H1 (cell line): Measurements from ENCODE around the gene CD300H. TPM values are rescaled to one million over a fixed set of nuclear protein-coding genes. Genes with fewer than 3 reads are reported as not detected.

ENCODE experiments used
- CTCF ChIA-PET: fragments of 300-600 bp; sonication (Branson Sonifier 250); formaldehyde crosslinking; loops from one replicate; lab custom pipeline; 2021; ENCODE audit not compliant: partially characterized antibody; lab: Charles Lee
- POLR2A ChIA-PET: fragments of 300-600 bp; sonication (Branson Sonifier 250); formaldehyde crosslinking; loops from one replicate; lab custom pipeline; 2021; ENCODE audit warnings: inconsistent platforms; ENCODE audit not compliant: partially characterized antibody; lab: Charles Lee
- DNase-seq, 2 experiments: peaks; one replicate each; pipeline versions ENCODE4 v3.0.0 to v3.0.0-alpha.2; 2010 to 2022; ENCODE audit warnings: low spot score in 2 of 2, low read depth in 1 of 2, mixed read lengths in 1 of 2
- FAIRE-seq: peaks from 2 replicates; lab custom pipeline; 2011; peaks lifted over from hg19 to GRCh38; lab: Jason Lieb, UNC
- H2AFZ ChIP-seq: 2 replicates; pipeline ENCODE4 v1.8.1; 2012; ENCODE audit warnings: low read length, inconsistent platforms
- H2AK5ac ChIP-seq: 2 replicates; pipeline ENCODE4 v1.6.1; 2013; ENCODE audit warnings: low read depth, low read length
- H2BK120ac ChIP-seq: replicated peaks from 2 replicates; pipeline ENCODE3; 2013; ENCODE audit warnings: low read depth, low read length, inconsistent platforms
- H2BK12ac ChIP-seq: 2 replicates; pipeline ENCODE4 v1.6.1; 2013; ENCODE audit warnings: low read depth, low read length
- H2BK15ac ChIP-seq: 2 replicates; pipeline ENCODE4 v1.6.1; 2013; ENCODE audit warnings: low read length
- H2BK20ac ChIP-seq: 2 replicates; pipeline ENCODE4 v1.6.1; 2013; ENCODE audit warnings: low read length
- H2BK5ac ChIP-seq: 2 replicates; pipeline ENCODE4 v1.6.1; 2013; ENCODE audit warnings: low read depth, low read length
- H3K14ac ChIP-seq: 2 replicates; pipeline ENCODE4 v1.6.1; 2013; ENCODE audit warnings: inconsistent platforms; ENCODE audit not compliant: insufficient read length
- H3K18ac ChIP-seq: 2 replicates; pipeline ENCODE4 v1.6.1; 2013; ENCODE audit warnings: low read length; ENCODE audit errors: extremely low read depth
- H3K23ac ChIP-seq: 2 replicates; pipeline ENCODE4 v1.6.1; 2013; ENCODE audit warnings: inconsistent platforms; ENCODE audit not compliant: insufficient read length
- H3K23me2 ChIP-seq: 2 replicates; pipeline ENCODE4 v1.6.1; 2013; ENCODE audit warnings: low read depth, low read length
- H3K27ac ChIP-seq: 2 replicates; pipeline ENCODE4 v1.6.1; 2011; ENCODE audit warnings: low read depth, low read length, inconsistent platforms
- H3K27me3 ChIP-seq, 4 experiments: replicated peaks in 1 of 4; 1 replicate in 1 of 4; 2 replicates in 3 of 4; pipeline versions ENCODE4 v1.6.1 to v1.8.1; 2011 to 2013; ENCODE audit warnings: low read length in 3 of 4, mild to moderate bottlenecking in 3 of 4, inconsistent platforms in 2 of 4, mixed read lengths in 2 of 4, moderate library complexity in 1 of 4; ENCODE audit not compliant: control insufficient read depth in 3 of 4, insufficient read depth in 3 of 4; ENCODE audit errors: extremely low read depth in 1 of 4
- H3K36me3 ChIP-seq, 4 experiments: 2 replicates each; pipeline versions ENCODE4 v1.6.1 to v1.8.1; 2011 to 2013; ENCODE audit warnings: mild to moderate bottlenecking in 4 of 4, low read length in 3 of 4, moderate library complexity in 2 of 4, control low read depth in 1 of 4, inconsistent platforms in 1 of 4; ENCODE audit not compliant: insufficient read depth in 4 of 4, control insufficient read depth in 2 of 4
- H3K4ac ChIP-seq: replicated peaks from 2 replicates; pipeline ENCODE3; 2013; ENCODE audit warnings: low read length, low read depth, mixed read lengths, inconsistent platforms; ENCODE audit not compliant: insufficient read length
- H3K4me1 ChIP-seq, 4 experiments: replicated peaks in 1 of 4; 1 replicate in 1 of 4; 2 replicates in 3 of 4; pipeline versions ENCODE4 v1.6.1 to v1.8.1; 2011 to 2013; ENCODE audit warnings: low read length in 3 of 4, inconsistent platforms in 2 of 4, mixed read lengths in 1 of 4; ENCODE audit not compliant: insufficient read depth in 4 of 4, control insufficient read depth in 3 of 4
- H3K4me2 ChIP-seq, 2 experiments: 2 replicates each; pipeline versions ENCODE4 v1.6.1 to v1.8.1; 2011 to 2013; ENCODE audit warnings: low read depth in 2 of 2, low read length in 2 of 2, control low read depth in 1 of 2, inconsistent platforms in 1 of 2, mild to moderate bottlenecking in 1 of 2; ENCODE audit not compliant: insufficient read depth in 1 of 2
- H3K4me3 ChIP-seq, 4 experiments: fragments of 200-600, 300-600 bp in 1 of 4; sonication (generic), shearing (Covaris generic), sonication (Bioruptor Twin) in 1 of 4; 2 replicates each; pipeline versions ENCODE4 v1.5.1 to v1.8.1; 2011 to 2016; ENCODE audit warnings: low read length in 4 of 4, low read depth in 3 of 4, control low read depth in 2 of 4, inconsistent platforms in 2 of 4, mild to moderate bottlenecking in 2 of 4, mixed read lengths in 1 of 4, moderate library complexity in 1 of 4; ENCODE audit not compliant: insufficient read depth in 2 of 4; ENCODE audit errors: extremely low read depth in 1 of 4
- H3K56ac ChIP-seq: replicated peaks from 2 replicates; pipeline ENCODE3; 2013; ENCODE audit warnings: low read depth, mild to moderate bottlenecking, mixed read lengths, low read length, inconsistent platforms; ENCODE audit not compliant: insufficient read length
- H3K79me1 ChIP-seq: 2 replicates; pipeline ENCODE4 v1.6.1; 2013; ENCODE audit warnings: low read depth, low read length, control low read depth
- H3K79me2 ChIP-seq, 2 experiments: 2 replicates each; pipeline versions ENCODE4 v1.6.1 to v1.8.1; 2012 to 2013; ENCODE audit warnings: low read length in 2 of 2, mild to moderate bottlenecking in 2 of 2, inconsistent platforms in 1 of 2; ENCODE audit not compliant: insufficient read depth in 2 of 2, control insufficient read depth in 1 of 2
- H3K9ac ChIP-seq, 4 experiments: replicated peaks in 1 of 4; 1 replicate in 1 of 4; 2 replicates in 3 of 4; pipeline versions ENCODE4 v1.6.1 to v1.8.1; 2011 to 2013; ENCODE audit warnings: low read depth in 3 of 4, low read length in 3 of 4, control low read depth in 2 of 4, mild to moderate bottlenecking in 2 of 4, moderate library complexity in 2 of 4, inconsistent platforms in 1 of 4; ENCODE audit errors: extremely low read depth in 1 of 4
- H3K9me3 ChIP-seq, 2 experiments: 2 replicates each; pipeline versions ENCODE4 v1.6.1 to v1.8.1; 2012 to 2013; ENCODE audit warnings: mild to moderate bottlenecking in 2 of 2, moderate library complexity in 2 of 2, control low read depth in 1 of 2, inconsistent platforms in 1 of 2, low read depth in 1 of 2, low read length in 1 of 2, mixed read lengths in 1 of 2; ENCODE audit not compliant: insufficient read depth in 2 of 2
- H4K20me1 ChIP-seq, 2 experiments: replicated peaks in 1 of 2; 2 replicates each; pipeline versions ENCODE3 to v1.8.1; 2011 to 2013; ENCODE audit warnings: inconsistent platforms in 2 of 2, low read length in 2 of 2, mild to moderate bottlenecking in 1 of 2; ENCODE audit not compliant: insufficient read depth in 2 of 2, control insufficient read depth in 1 of 2
- H4K5ac ChIP-seq: 2 replicates; pipeline ENCODE4 v1.6.1; 2013; ENCODE audit warnings: low read length, low read depth, mixed read lengths, inconsistent platforms; ENCODE audit not compliant: insufficient read length
- H4K8ac ChIP-seq: 2 replicates; pipeline ENCODE4 v1.8.0; 2013; ENCODE audit warnings: mild to moderate bottlenecking, moderate library complexity, low read length, inconsistent platforms; ENCODE audit not compliant: insufficient read depth; ENCODE audit errors: extremely low read depth
- H4K91ac ChIP-seq: replicated peaks from 2 replicates; pipeline ENCODE3; 2013; ENCODE audit warnings: low read length, mixed read lengths, inconsistent platforms; ENCODE audit not compliant: insufficient read length
- BRCA1 ChIP-seq: IDR thresholded peaks from 2 replicates; pipeline ENCODE4 v1.6.1; 2012; ENCODE audit warnings: low read depth, low read length, improper control_type of control experiment
- EGR1 ChIP-seq: IDR thresholded peaks from 2 replicates; pipeline ENCODE4 v1.6.1; 2011; ENCODE audit warnings: low read depth, low read length, borderline replicate concordance
- FOSL1 ChIP-seq: IDR thresholded peaks from 2 replicates; pipeline ENCODE4 v1.6.1; 2011; ENCODE audit warnings: mild to moderate bottlenecking, low read depth, low read length, moderate library complexity; ENCODE audit not compliant: insufficient read depth
- GTF2F1 ChIP-seq: IDR thresholded peaks from 2 replicates; pipeline ENCODE4 v1.6.1; 2012; ENCODE audit warnings: low read depth, low read length, improper control_type of control experiment, borderline replicate concordance
- JUN ChIP-seq: IDR thresholded peaks from 2 replicates; pipeline ENCODE4 v1.6.1; 2011; ENCODE audit warnings: low read depth, mild to moderate bottlenecking, improper control_type of control experiment, low read length
- KDM1A ChIP-seq: fragments of 200-600, 300-600 bp; sonication (generic); IDR thresholded peaks from 2 replicates; pipeline ENCODE4 v1.7.1; 2016; ENCODE audit warnings: mild to moderate bottlenecking, low read length, borderline replicate concordance
- PHF8 ChIP-seq: fragments of 200-600 bp; sonication (generic); conservative IDR thresholded peaks from 2 replicates; pipeline ENCODE4 v1.7.1; 2012; ENCODE audit warnings: low read depth, mild to moderate bottlenecking, inconsistent platforms, low read length, moderate library complexity
- POLR2AphosphoS5 ChIP-seq: IDR thresholded peaks from 2 replicates; pipeline ENCODE4 v1.6.1; 2011; ENCODE audit warnings: low read depth, low read length
- RBBP5 ChIP-seq: IDR thresholded peaks from 2 replicates; pipeline ENCODE4 v1.7.1; 2012; ENCODE audit warnings: low read depth, mild to moderate bottlenecking, inconsistent platforms, low read length, moderate library complexity, borderline replicate concordance
- RXRA ChIP-seq: IDR thresholded peaks from 2 replicates; pipeline ENCODE4 v1.6.1; 2011; ENCODE audit warnings: low read depth, mild to moderate bottlenecking, low read length, moderate library complexity; ENCODE audit not compliant: insufficient read depth
- SP1 ChIP-seq: IDR thresholded peaks from 2 replicates; pipeline ENCODE4 v1.6.1; 2011; ENCODE audit warnings: low read depth, low read length
- SP4 ChIP-seq: IDR thresholded peaks from 2 replicates; pipeline ENCODE4 v1.6.1; 2012; ENCODE audit warnings: low read length, inconsistent platforms
- SRF ChIP-seq: IDR thresholded peaks from 2 replicates; pipeline ENCODE4 v1.6.1; 2011; ENCODE audit warnings: mild to moderate bottlenecking, low read depth, low read length, moderate library complexity
- SUZ12 ChIP-seq: fragments of 200-600 bp; sonication (generic); IDR thresholded peaks from 2 replicates; pipeline ENCODE4 v1.6.1; 2012; ENCODE audit warnings: mild to moderate bottlenecking, inconsistent platforms, low read length, moderate library complexity, mixed read lengths
- TAF1 ChIP-seq: IDR thresholded peaks from 2 replicates; pipeline ENCODE4 v1.6.1; 2011; ENCODE audit warnings: mild to moderate bottlenecking, low read depth, low read length
- WGBS, 2 experiments: shearing (Covaris generic) in 1 of 2; methylation state at CpG; one replicate each; pipeline versions ENCODE4 v1.1.6 to v1.1.7; 2013 to 2015; ENCODE audit warnings: low lambda C conversion rate in 2 of 2, mixed read lengths in 2 of 2, inconsistent platforms in 1 of 2, low coverage in 1 of 2, missing lambda C conversion rate in 1 of 2; ENCODE audit not compliant: insufficient replicate concordance in 2 of 2, insufficient coverage in 1 of 2, insufficient read length in 1 of 2; ENCODE audit errors: extremely low coverage in 1 of 2, missing lambda C conversion rate in 1 of 2; 5-methylcytosine and 5-hydroxymethylcytosine counted together
- polyA plus RNA-seq, 7 experiments: library from polyadenylated mRNA; depleted of rRNA in 3 of 7; stranded (reverse) in 5 of 7; unstranded in 2 of 7; fragments of >200 nt in 5 of 7; fragments of 200-250 nt in 2 of 7; gene quantifications; 1 replicate in 5 of 7; 2 replicates in 1 of 7; 4 replicates in 1 of 7; pipeline versions ENCODE4 v1.2.1 to v1.2.3, GENCODE V29; 2011 to 2013; ENCODE audit warnings: missing spikeins in 2 of 7, mixed read lengths in 2 of 7
- total RNA-seq: library from RNA; stranded (reverse); fragmentation: NEBNext Ultra II Directional; extraction: Animal tissue kit (Norgen Biotek cat#: 25700); gene quantifications from 2 replicates; pipeline ENCODE4 v1.2.1, GENCODE V29; 2021

The CD300H gene
- total and polyA plus RNA-seq, 2 of the 8 experiments (the other 6 are each of a cell fraction or from before 2014, with no cell fraction given): not detected

GRCh38 chr17:74529243-74529642, 38.1 kb downstream of the CD300H start:
- H3K23me2 ChIP-seq: no peaks in the 10 kb centered on the region
- ChIA-PET POLR2A (no interaction called here), CTCF (interaction anchor here (0.9 to 1.8 kb wide), 3 partner anchors 33 to 151 kb away, joined by 3 to 10 read pairs (median 4); no protein-coding TSS in a partner anchor)
- no peak overlapping the region for H3K14ac ChIP-seq
- H2BK120ac ChIP-seq: no peak overlapping the region
- H3K4me3 ChIP-seq: no peak overlapping the region
- H3K9ac ChIP-seq: no peak overlapping the region
- no peaks in the 10 kb centered on the region for H3K79me1 ChIP-seq
- H4K91ac ChIP-seq: no peak overlapping the region
- no peak overlapping the region for H4K5ac ChIP-seq
- no peak overlapping the region for H3K56ac ChIP-seq
- H3K36me3 ChIP-seq: no peaks in the 10 kb centered on the region
- H3K4ac ChIP-seq: no peak overlapping the region
- FAIRE-seq: no peak
- H2AK5ac ChIP-seq: no peak overlapping the region
- no peak overlapping the region for H3K18ac ChIP-seq
- H2AFZ ChIP-seq: no peak overlapping the region
- H3K4me1 ChIP-seq: peaks cover 0 to 4% (median under 1%) of the 10 kb centered on the region in 4 experiments; a peak in 2 of 7 replicates
- WGBS, 2 experiments: 92% methylated on average over 5 of the region's 5 CpGs; no CpG with 5 or more reads in 1 of the 2 experiments
- H2BK5ac ChIP-seq: no peak overlapping the region
- no peaks in the 10 kb centered on the region for H3K9me3 ChIP-seq
- no peak overlapping the region for H3K4me2 ChIP-seq
- H3K23ac ChIP-seq: no peak overlapping the region
- H3K27ac ChIP-seq: no peak overlapping the region
- no peaks in the 10 kb centered on the region for H3K79me2 ChIP-seq
- peaks cover 0 to 2% (median 0%) of the 10 kb centered on the region in 4 experiments; a peak in 2 of 7 replicates for H3K27me3 ChIP-seq
- no peak overlapping the region for H2BK15ac ChIP-seq
- no peaks in the 10 kb centered on the region for H4K20me1 ChIP-seq
- no peak overlapping the region for H4K8ac ChIP-seq
- H2BK12ac ChIP-seq: no peak overlapping the region
- H2BK20ac ChIP-seq: no peak overlapping the region
- no peak for DNase-seq
- TF ChIP-seq GTF2F1 (no peak), SUZ12 (no peak), KDM1A (no peak), POLR2AphosphoS5 (no peak), RXRA (no peak), EGR1 (no peak), SP4 (no peak), RBBP5 (no peak), BRCA1 (no peak), FOSL1 (no peak), SP1 (no peak), JUN (no peak), SRF (no peak), PHF8 (no peak), TAF1 (no peak)
